Ovary (tissue), 9 donors: Measurements from ENCODE around the gene COL4A1. TPM values are rescaled to one million over a fixed set of nuclear protein-coding genes. Genes with fewer than 3 reads are reported as not detected.

Experiments used
- DNase-seq, 5 donors: peaks; one replicate each; pipeline ENCODE4 v3.0.0-alpha.2; 2019 to 2020
- H3K27ac ChIP-seq, 2 donors: fragments of 200-600 bp; one replicate each; pipeline versions ENCODE4 v1.5.1 to v1.8.0; 2019 to 2022
- H3K27me3 ChIP-seq: fragments of 200-600 bp; one replicate; pipeline ENCODE4 v1.8.0; 2022
- H3K36me3 ChIP-seq: fragments of 200-600 bp; sonication (generic); one replicate; pipeline ENCODE4 v1.5.1; 2019
- H3K4me1 ChIP-seq: one replicate; pipeline ENCODE4 v1.8.1; 2013; ENCODE audit warnings: mild to moderate bottlenecking, moderate library complexity; ENCODE audit not compliant: insufficient read depth
- H3K4me3 ChIP-seq: fragments of 200-600 bp; sonication (generic); one replicate; pipeline ENCODE4 v1.5.1; 2017
- H3K9me3 ChIP-seq, 2 donors: fragments of 200-600 bp in 1 of 2; sonication (generic) in 1 of 2; one replicate each; pipeline versions ENCODE4 v1.5.1 to v1.8.1; 2013 to 2019; ENCODE audit warnings: mild to moderate bottlenecking in 1 of 2, moderate library complexity in 1 of 2
- EP300 ChIP-seq: sonication (generic); formaldehyde crosslinking; IDR thresholded peaks from one replicate; pipeline ENCODE4 v1.6.1; 2017; ENCODE audit warnings: antibody characterized with exemption
- POLR2A ChIP-seq: fragments of 450-650 bp; IDR thresholded peaks from one replicate; pipeline ENCODE4 v1.6.1; 2017; ENCODE audit warnings: antibody characterized with exemption, mild to moderate bottlenecking, moderate library complexity
- WGBS, 3 donors: extraction: QIAGEN DNeasy Blood & Tissue Kit in 1 of 3; methylation state at CpG; one replicate each; pipeline versions ENCODE4 v1.1.5 to v1.1.7; 2013 to 2017; 5-methylcytosine and 5-hydroxymethylcytosine counted together
- intact Hi-C, 4 donors: fragments of 100-400 bp; cut with DNase I; formaldehyde crosslinking; loops; one replicate each; pipeline versions ENCODE4 v1.11.0 to v1.15.1; 2022 to 2023
- polyA plus RNA-seq, 2 donors: library from polyadenylated mRNA; stranded (reverse); fragments of 200-250 nt in 1 of 2; fragments of 350-450 nt in 1 of 2; fragmentation: Illumina TruSeq in 1 of 2; extraction: RNeasy Lipid Tissue Mini Kit (QIAGEN cat#74804) in 1 of 2; gene quantifications; one replicate each; pipeline ENCODE4 v1.2.3, GENCODE V29; 2013 to 2014
- total RNA-seq, 7 donors: library from RNA; depleted of rRNA in 2 of 7; stranded (reverse); fragments of >200 nt in 2 of 7; fragmentation: NEBNext Ultra II Directional in 3 of 7; extraction: Animal tissue kit (Norgen Biotek cat#: 25700) in 3 of 7; gene quantifications; one replicate each; pipeline versions ENCODE4 v1.1.0 to v1.2.4, GENCODE V29; 2016 to 2023
- TF ChIP-seq, protein P1 (sequence below), 3 donors: fragments of 450-650 bp in 2 of 3; fragments of 200-600 bp in 1 of 3; IDR thresholded peaks; one replicate each; pipeline versions ENCODE4 v1.5.1 to v1.8.0; 2016 to 2022; ENCODE audit warnings: antibody characterized with exemption in 3 of 3, mild to moderate bottlenecking in 1 of 3
- donor health status: DM: no; HTN: no; CAD: no; lungs with moderate emphysema.
- donor health status: DM: no; HTN: no; CAD: no.
- donor health status: Bipolar disorder and iron deficiency.
- donor health status: DM: yes; HTN: yes; CAD: no.
- donor health status: DM: no; HTN: no; CAD: no.
- donor health status: DM: yes; HTN: yes; CAD: no.

COL4A1 gene
- total and polyA plus RNA-seq, 9 donors = 42.3 to 421 (median 87.5) TPM

DNA sequence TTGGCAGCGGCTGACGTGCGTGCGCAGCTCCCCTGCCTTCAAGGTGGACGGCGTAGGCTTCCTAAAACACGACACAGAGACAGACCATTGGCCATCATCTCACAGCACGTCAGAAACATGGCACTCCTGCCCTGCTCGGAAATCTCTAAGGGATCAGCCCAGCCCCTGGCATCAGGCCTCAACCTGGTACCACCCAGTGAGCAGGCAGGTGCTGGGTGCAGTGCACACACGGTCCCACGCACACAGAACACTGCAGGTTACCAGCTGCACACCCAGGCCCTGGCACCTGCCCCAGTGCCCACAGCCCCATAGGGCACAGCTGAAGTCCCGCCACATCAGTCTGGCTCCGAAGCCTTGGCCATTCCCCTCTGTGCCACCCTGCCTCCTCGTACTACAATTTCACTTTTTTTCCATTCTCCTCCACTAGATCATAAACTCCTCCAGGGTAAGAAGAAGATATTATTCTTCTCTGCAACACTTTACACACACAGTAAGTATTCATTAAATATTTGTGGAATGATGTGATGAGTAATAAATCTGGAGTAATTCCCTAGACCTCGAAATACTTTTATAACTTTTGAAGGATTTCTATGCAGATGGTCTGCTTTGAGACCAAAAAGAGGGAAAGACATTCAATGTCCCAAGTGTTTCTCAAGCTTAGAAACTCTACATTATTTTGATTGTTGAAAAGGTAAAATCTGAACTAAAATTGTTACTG is 156.4 kb downstream of the COL4A1 start:
- intact Hi-C loops = no loop called here
- Histone ChIP-seq H3K36me3 (no peaks in the 10 kb centered on the region), H3K4me3 (no peak overlapping the region), H3K9me3 (no peaks in the 10 kb centered on the region), H3K4me1 (no peaks in the 10 kb centered on the region), H3K27me3 (no peaks in the 10 kb centered on the region), H3K27ac (no peak overlapping the region)
- DNase-seq = no peak
- TF ChIP-seq POLR2A (no peak), EP300 (no peak)
- TF ChIP-seq, protein P1, sequence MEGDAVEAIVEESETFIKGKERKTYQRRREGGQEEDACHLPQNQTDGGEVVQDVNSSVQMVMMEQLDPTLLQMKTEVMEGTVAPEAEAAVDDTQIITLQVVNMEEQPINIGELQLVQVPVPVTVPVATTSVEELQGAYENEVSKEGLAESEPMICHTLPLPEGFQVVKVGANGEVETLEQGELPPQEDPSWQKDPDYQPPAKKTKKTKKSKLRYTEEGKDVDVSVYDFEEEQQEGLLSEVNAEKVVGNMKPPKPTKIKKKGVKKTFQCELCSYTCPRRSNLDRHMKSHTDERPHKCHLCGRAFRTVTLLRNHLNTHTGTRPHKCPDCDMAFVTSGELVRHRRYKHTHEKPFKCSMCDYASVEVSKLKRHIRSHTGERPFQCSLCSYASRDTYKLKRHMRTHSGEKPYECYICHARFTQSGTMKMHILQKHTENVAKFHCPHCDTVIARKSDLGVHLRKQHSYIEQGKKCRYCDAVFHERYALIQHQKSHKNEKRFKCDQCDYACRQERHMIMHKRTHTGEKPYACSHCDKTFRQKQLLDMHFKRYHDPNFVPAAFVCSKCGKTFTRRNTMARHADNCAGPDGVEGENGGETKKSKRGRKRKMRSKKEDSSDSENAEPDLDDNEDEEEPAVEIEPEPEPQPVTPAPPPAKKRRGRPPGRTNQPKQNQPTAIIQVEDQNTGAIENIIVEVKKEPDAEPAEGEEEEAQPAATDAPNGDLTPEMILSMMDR (IDR thresholded peaks at IDR 0.05) = no peak
- WGBS, 3 donors = 84 to 91% (median 86%) methylated on average over 15 of the region's 15 CpGs

DNA sequence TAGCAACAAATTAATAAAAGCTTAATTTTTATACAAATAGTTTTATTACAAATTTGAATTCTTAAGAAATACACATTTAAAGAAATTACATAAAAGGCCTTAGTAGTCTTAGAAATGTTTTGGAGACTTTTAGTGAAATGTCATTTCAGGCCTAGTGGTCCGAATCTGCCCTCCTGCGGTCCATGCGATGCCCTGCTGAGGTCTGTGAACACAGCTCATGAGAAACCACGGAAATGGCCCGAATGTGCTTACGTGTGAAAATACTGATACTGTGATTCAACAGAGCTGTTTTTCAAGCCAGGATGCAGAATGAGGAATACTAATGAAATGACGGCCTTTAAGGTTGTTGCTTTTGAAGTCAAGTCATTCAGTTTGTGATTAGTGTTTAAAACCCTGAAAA is 157.9 kb downstream of the COL4A1 start:
- no peaks in the 10 kb centered on the region for H3K36me3 ChIP-seq
- H3K27me3 ChIP-seq = no peaks in the 10 kb centered on the region
- no peaks in the 10 kb centered on the region for H3K9me3 ChIP-seq
- no peaks in the 10 kb centered on the region for H3K4me1 ChIP-seq
- H3K27ac ChIP-seq = no peak overlapping the region
- no peak for DNase-seq
- no peak overlapping the region for H3K4me3 ChIP-seq
- WGBS, 3 donors = 90 to 91% (median 90%) methylated on average over 7 of the region's 7 CpGs
- TF ChIP-seq POLR2A (no peak), EP300 (no peak)
- TF ChIP-seq, protein P1 (IDR thresholded peaks at IDR 0.05) = no peak
- intact Hi-C loops = no loop called here

GRCh38 chr13:110140099-110140498 is 166.9 kb downstream of the COL4A1 start:
- WGBS, 3 donors = 86 to 94% (median 90%) methylated on average over 3 of the region's 3 CpGs
- Histone ChIP-seq H3K4me1 (no peaks in the 10 kb centered on the region), H3K27ac (no peak overlapping the region), H3K9me3 (no peaks in the 10 kb centered on the region), H3K36me3 (no peaks in the 10 kb centered on the region), H3K27me3 (no peaks in the 10 kb centered on the region), H3K4me3 (no peak overlapping the region)
- TF ChIP-seq EP300 (no peak), POLR2A (no peak)
- TF ChIP-seq, protein P1 (IDR thresholded peaks at IDR 0.05) = no peak
- intact Hi-C loops = no loop called here
- no peak for DNase-seq

DNA sequence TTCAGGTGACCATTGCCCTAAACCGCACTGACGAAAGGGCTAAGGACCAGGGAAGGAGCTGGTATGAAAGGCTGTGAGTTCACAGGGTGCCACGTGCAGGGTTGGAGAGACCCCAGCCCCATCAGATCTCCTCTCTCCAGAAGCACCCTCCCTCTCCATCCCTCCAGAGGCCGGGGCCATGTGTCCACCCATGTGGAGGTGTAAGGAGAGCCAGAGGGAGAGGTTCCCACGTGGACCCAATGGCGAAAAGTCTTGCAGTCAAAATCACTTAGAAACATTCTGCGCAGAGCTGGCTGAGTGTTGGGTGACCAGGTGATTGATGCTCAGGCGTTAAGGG is 168.3 kb downstream of the COL4A1 start:
- 21 to 28% (median 25%) methylated on average over 8 of the region's 8 CpGs for WGBS, 3 donors
- DNase-seq = no peak
- H3K9me3 ChIP-seq = no peaks in the 10 kb centered on the region

More for the DNA sequence above, 168.3 kb downstream of the COL4A1 start:
- Histone ChIP-seq H3K27me3 (no peaks in the 10 kb centered on the region), H3K27ac (no peak overlapping the region), H3K4me1 (no peaks in the 10 kb centered on the region), H3K4me3 (peak overlapping the region; percentile 39), H3K36me3 (no peaks in the 10 kb centered on the region)
- TF ChIP-seq POLR2A (no peak), EP300 (no peak)
- TF ChIP-seq, protein P1 (IDR thresholded peaks at IDR 0.05) = no peak
- intact Hi-C loops = no loop called here
